Liver (tissue), 9 donors: ENCODE data around the gene REPS1. TPM values are rescaled to one million over a fixed set of nuclear protein-coding genes. Genes with fewer than 3 reads are reported as not detected.

Experiments used
- DNase-seq: peaks from one replicate; pipeline ENCODE4 v3.0.0-alpha.2; 2017; ENCODE audit warnings: low spot score
- H3K27ac ChIP-seq, 2 donors: one replicate each; pipeline ENCODE4 v1.7.0; 2013; ENCODE audit warnings: inconsistent platforms in 2 of 2, low read length in 2 of 2, control low read depth in 1 of 2, low read depth in 1 of 2, mild to moderate bottlenecking in 1 of 2
- H3K27me3 ChIP-seq, 4 donors: one replicate each; pipeline versions ENCODE4 v1.6.1 to v1.7.0; 2013; ENCODE audit warnings: low read length in 3 of 4, inconsistent platforms in 1 of 4, mild to moderate bottlenecking in 1 of 4, moderate library complexity in 1 of 4; ENCODE audit not compliant: control insufficient read depth in 4 of 4, insufficient read depth in 4 of 4
- H3K36me3 ChIP-seq, 4 donors: one replicate each; pipeline versions ENCODE4 v1.6.1 to v1.7.0; 2013; ENCODE audit warnings: low read length in 3 of 4, mild to moderate bottlenecking in 3 of 4, low read depth in 1 of 4, moderate library complexity in 1 of 4; ENCODE audit not compliant: control insufficient read depth in 4 of 4, insufficient read depth in 3 of 4
- H3K4me1 ChIP-seq, 4 donors: one replicate each; pipeline versions ENCODE4 v1.6.1 to v1.7.0; 2013; ENCODE audit warnings: low read length in 3 of 4, mild to moderate bottlenecking in 3 of 4, moderate library complexity in 1 of 4; ENCODE audit not compliant: control insufficient read depth in 4 of 4, insufficient read depth in 4 of 4
- H3K4me3 ChIP-seq, 3 donors: one replicate each; pipeline versions ENCODE4 v1.6.1 to v1.7.0; 2013; ENCODE audit warnings: low read length in 3 of 3, control low read depth in 1 of 3, low read depth in 1 of 3, mild to moderate bottlenecking in 1 of 3
- H3K9ac ChIP-seq, 2 donors: one replicate each; pipeline ENCODE4 v1.7.0; 2013; ENCODE audit warnings: low read length in 2 of 2, mild to moderate bottlenecking in 2 of 2, moderate library complexity in 2 of 2, control low read depth in 1 of 2, low read depth in 1 of 2
- H3K9me3 ChIP-seq, 4 donors: one replicate each; pipeline versions ENCODE4 v1.6.1 to v1.7.0; 2013; ENCODE audit warnings: low read length in 3 of 4; ENCODE audit not compliant: control insufficient read depth in 4 of 4
- EGR1 ChIP-seq, 2 donors: IDR thresholded peaks; 2 replicates each; pipeline ENCODE4 v1.6.1; 2016 to 2018; ENCODE audit warnings: antibody characterized with exemption in 2 of 2, low read depth in 2 of 2
- FOXA1 ChIP-seq: IDR thresholded peaks from 2 replicates; pipeline ENCODE4 v1.6.1; 2016; ENCODE audit warnings: antibody characterized with exemption
- FOXA2 ChIP-seq: IDR thresholded peaks from 2 replicates; pipeline ENCODE4 v1.6.1; 2016; ENCODE audit warnings: antibody characterized with exemption
- GABPA ChIP-seq, 2 donors: IDR thresholded peaks in 1 of 2; conservative IDR thresholded peaks in 1 of 2; 2 replicates each; pipeline ENCODE4 v1.6.1; 2016; ENCODE audit warnings: antibody characterized with exemption in 2 of 2, mild to moderate bottlenecking in 1 of 2, moderate library complexity in 1 of 2
- HNF4A ChIP-seq, 2 donors: conservative IDR thresholded peaks; 2 replicates each; pipeline ENCODE4 v1.6.1; 2016; ENCODE audit warnings: antibody characterized with exemption in 2 of 2, mild to moderate bottlenecking in 2 of 2
- HNF4G ChIP-seq: IDR thresholded peaks from 2 replicates; pipeline ENCODE4 v1.6.1; 2016; ENCODE audit warnings: antibody characterized with exemption
- JUND ChIP-seq, 2 donors: IDR thresholded peaks; 2 replicates each; pipeline ENCODE4 v1.6.1; 2016; ENCODE audit warnings: antibody characterized with exemption in 2 of 2
- NR2F2 ChIP-seq: IDR thresholded peaks from 2 replicates; pipeline ENCODE4 v1.6.1; 2016; ENCODE audit warnings: antibody characterized with exemption
- RAD21 ChIP-seq, 2 donors: IDR thresholded peaks; 2 replicates each; pipeline ENCODE4 v1.6.1; 2016; ENCODE audit warnings: antibody characterized with exemption in 2 of 2, mild to moderate bottlenecking in 2 of 2
- RXRA ChIP-seq, 2 donors: IDR thresholded peaks; 2 replicates each; pipeline ENCODE4 v1.6.1; 2017 to 2018; ENCODE audit warnings: antibody characterized with exemption in 2 of 2, mild to moderate bottlenecking in 1 of 2
- SP1 ChIP-seq: IDR thresholded peaks from 2 replicates; pipeline ENCODE4 v1.6.1; 2018; ENCODE audit warnings: antibody characterized with exemption, mild to moderate bottlenecking
- TAF1 ChIP-seq: conservative IDR thresholded peaks from 2 replicates; pipeline ENCODE4 v1.6.1; 2016; ENCODE audit warnings: antibody characterized with exemption, mild to moderate bottlenecking
- YY1 ChIP-seq: IDR thresholded peaks from 2 replicates; pipeline ENCODE4 v1.6.1; 2016; ENCODE audit warnings: antibody characterized with exemption, mild to moderate bottlenecking
- ZBTB33 ChIP-seq: IDR thresholded peaks from 2 replicates; pipeline ENCODE4 v1.6.1; 2016; ENCODE audit warnings: antibody characterized with exemption
- WGBS: extraction: QIAGEN DNeasy Blood & Tissue Kit; methylation state at CpG from one replicate; pipeline ENCODE4 v1.1.7; 2013; 5-methylcytosine and 5-hydroxymethylcytosine counted together
- polyA plus RNA-seq, 2 donors: library from polyadenylated mRNA; stranded (reverse) in 1 of 2; unstranded in 1 of 2; fragments of 200-250 nt in 1 of 2; fragments of >200 nt in 1 of 2; fragmentation: Nextera tagmentation in 1 of 2; extraction: Ambion mirVana in 1 of 2; gene quantifications; one replicate each; pipeline versions ENCODE4 v1.2.1 to v1.2.3, GENCODE V29; 2013 to 2015
- total RNA-seq, 2 donors: library from RNA; depleted of rRNA; stranded (reverse); fragments of >200 nt; gene quantifications; one replicate each; pipeline ENCODE4 v1.2.3, GENCODE V29; 2014
- TF ChIP-seq, protein P1 (sequence below): IDR thresholded peaks from 2 replicates; pipeline ENCODE4 v1.6.1; 2016; ENCODE audit warnings: antibody characterized with exemption
- TF ChIP-seq, protein P2 (sequence below): IDR thresholded peaks from 2 replicates; pipeline ENCODE4 v1.6.1; 2016; ENCODE audit warnings: antibody characterized with exemption
- TF ChIP-seq, protein P3 (sequence below): fragments of 150-350 bp; IDR thresholded peaks from 2 replicates; pipeline ENCODE4 v1.5.1; 2017; ENCODE audit warnings: improper control_type of control experiment, low read depth, low read length; ENCODE audit not compliant: missing input control
- TF ChIP-seq, protein P4 (sequence below): IDR thresholded peaks from 2 replicates; pipeline ENCODE4 v1.6.1; 2016; ENCODE audit warnings: antibody characterized with exemption, mild to moderate bottlenecking
- donor health status: healthy.
- donor health status: healthy.
- donor health status: healthy.
- donor health status: healthy.
- donor health status: healthy.

Gene REPS1
- 10 to 100 TPM; 12.3 to 46.4 TPM for total RNA-seq
- 10 to 100 TPM; 16.0 to 26.2 TPM for polyA plus RNA-seq

DNA sequence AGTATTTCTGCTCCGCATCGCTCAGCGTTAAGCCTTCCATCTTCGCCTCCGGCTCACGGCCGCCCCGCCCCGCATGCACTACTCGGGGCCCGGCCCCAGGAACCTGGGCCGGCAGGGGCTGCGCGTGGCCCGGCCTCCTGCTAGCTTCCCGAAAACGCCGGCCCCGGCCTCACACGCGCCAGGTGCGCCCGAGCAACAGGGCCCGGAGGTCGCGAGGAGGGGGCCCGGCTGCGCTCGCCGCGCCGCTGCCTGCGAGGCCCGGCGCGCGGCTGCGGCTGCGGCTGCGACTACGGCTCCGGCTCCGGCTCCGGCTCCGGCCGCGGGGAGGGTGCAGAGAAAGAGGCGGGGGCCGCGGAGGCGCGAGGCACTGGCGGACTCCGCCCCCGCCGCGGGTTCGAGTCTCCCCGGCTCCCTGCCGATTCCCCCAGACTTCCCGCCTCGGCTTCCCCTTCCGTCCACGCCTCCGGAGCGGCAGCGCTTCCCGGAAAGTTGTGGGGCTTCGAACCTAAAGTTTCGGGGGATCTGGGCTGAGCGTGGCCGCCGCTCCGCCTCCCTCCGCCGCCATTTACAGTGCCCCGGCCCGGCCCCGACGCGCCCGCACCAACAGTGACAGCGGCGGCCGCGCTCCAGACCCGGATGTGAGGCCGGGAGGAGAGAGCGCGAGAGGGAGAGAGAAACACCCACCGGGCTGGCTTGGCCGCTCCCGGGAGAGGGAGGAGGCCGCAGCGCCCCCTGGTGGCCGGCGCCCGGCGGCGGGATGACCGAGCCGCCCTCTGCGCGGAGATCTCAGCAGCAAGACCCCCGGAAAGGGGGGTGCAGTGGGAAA lies at the start of gene REPS1:
Gene REPS1 (minus strand): TSS at position 611 of the 826 bp plus-strand sequence. CDS start 571 bp downstream, at position 40.
- peak; percentile 88 for DNase-seq
- H3K9ac ChIP-seq: peak within 1 kb of the TSS; percentile 83 to 84
- H3K4me3 ChIP-seq: peak within 1 kb of the TSS; percentile 76 to 98 (median 85)
- peaks cover 7 to 56% (median 47%) of the 10 kb centered on the region in 4 donors for H3K4me1 ChIP-seq
- H3K9me3 ChIP-seq: no peaks in the 10 kb centered on the region
- TF ChIP-seq EGR1 (IDR thresholded peaks at IDR 0.05; ENCODE audit: low read depth in 2 of 2): no peak
- TF ChIP-seq ZBTB33: peak; percentile 76
- TF ChIP-seq, protein P1, sequence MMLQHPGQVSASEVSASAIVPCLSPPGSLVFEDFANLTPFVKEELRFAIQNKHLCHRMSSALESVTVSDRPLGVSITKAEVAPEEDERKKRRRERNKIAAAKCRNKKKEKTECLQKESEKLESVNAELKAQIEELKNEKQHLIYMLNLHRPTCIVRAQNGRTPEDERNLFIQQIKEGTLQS: no peak
- TF ChIP-seq NR2F2: no peak
- no peak for TF ChIP-seq FOXA1
- TF ChIP-seq, protein P2, sequence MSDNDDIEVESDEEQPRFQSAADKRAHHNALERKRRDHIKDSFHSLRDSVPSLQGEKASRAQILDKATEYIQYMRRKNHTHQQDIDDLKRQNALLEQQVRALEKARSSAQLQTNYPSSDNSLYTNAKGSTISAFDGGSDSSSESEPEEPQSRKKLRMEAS: no peak
- TF ChIP-seq RAD21 (IDR thresholded peaks at IDR 0.05): peak; percentile 82 to 89
- peak in 1 of 2 donors; percentile 49 for TF ChIP-seq GABPA (IDR thresholded peaks at IDR 0.05 in 1 of 2, conservative IDR thresholded peaks at IDR 0.05 in 1 of 2)
- peak; percentile 81 for TF ChIP-seq TAF1
- no peak for TF ChIP-seq RXRA (IDR thresholded peaks at IDR 0.05)
- no peak for TF ChIP-seq FOXA2
- no peak for TF ChIP-seq HNF4A (conservative IDR thresholded peaks at IDR 0.05)
- no peak for TF ChIP-seq JUND (IDR thresholded peaks at IDR 0.05)
- TF ChIP-seq, protein P3, sequence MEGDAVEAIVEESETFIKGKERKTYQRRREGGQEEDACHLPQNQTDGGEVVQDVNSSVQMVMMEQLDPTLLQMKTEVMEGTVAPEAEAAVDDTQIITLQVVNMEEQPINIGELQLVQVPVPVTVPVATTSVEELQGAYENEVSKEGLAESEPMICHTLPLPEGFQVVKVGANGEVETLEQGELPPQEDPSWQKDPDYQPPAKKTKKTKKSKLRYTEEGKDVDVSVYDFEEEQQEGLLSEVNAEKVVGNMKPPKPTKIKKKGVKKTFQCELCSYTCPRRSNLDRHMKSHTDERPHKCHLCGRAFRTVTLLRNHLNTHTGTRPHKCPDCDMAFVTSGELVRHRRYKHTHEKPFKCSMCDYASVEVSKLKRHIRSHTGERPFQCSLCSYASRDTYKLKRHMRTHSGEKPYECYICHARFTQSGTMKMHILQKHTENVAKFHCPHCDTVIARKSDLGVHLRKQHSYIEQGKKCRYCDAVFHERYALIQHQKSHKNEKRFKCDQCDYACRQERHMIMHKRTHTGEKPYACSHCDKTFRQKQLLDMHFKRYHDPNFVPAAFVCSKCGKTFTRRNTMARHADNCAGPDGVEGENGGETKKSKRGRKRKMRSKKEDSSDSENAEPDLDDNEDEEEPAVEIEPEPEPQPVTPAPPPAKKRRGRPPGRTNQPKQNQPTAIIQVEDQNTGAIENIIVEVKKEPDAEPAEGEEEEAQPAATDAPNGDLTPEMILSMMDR: peak; percentile 89
- peak; percentile 77 for TF ChIP-seq YY1
- TF ChIP-seq, protein P4, sequence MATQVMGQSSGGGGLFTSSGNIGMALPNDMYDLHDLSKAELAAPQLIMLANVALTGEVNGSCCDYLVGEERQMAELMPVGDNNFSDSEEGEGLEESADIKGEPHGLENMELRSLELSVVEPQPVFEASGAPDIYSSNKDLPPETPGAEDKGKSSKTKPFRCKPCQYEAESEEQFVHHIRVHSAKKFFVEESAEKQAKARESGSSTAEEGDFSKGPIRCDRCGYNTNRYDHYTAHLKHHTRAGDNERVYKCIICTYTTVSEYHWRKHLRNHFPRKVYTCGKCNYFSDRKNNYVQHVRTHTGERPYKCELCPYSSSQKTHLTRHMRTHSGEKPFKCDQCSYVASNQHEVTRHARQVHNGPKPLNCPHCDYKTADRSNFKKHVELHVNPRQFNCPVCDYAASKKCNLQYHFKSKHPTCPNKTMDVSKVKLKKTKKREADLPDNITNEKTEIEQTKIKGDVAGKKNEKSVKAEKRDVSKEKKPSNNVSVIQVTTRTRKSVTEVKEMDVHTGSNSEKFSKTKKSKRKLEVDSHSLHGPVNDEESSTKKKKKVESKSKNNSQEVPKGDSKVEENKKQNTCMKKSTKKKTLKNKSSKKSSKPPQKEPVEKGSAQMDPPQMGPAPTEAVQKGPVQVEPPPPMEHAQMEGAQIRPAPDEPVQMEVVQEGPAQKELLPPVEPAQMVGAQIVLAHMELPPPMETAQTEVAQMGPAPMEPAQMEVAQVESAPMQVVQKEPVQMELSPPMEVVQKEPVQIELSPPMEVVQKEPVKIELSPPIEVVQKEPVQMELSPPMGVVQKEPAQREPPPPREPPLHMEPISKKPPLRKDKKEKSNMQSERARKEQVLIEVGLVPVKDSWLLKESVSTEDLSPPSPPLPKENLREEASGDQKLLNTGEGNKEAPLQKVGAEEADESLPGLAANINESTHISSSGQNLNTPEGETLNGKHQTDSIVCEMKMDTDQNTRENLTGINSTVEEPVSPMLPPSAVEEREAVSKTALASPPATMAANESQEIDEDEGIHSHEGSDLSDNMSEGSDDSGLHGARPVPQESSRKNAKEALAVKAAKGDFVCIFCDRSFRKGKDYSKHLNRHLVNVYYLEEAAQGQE: peak; percentile 76
- no peak for TF ChIP-seq HNF4G
- TF ChIP-seq SP1: no peak
- under 1% methylated on average over 105 of the region's 105 CpGs for WGBS
- peak within 1 kb of the TSS; percentile 87 to 91 for H3K27ac ChIP-seq
- H3K27me3 ChIP-seq: no peaks in the 10 kb centered on the region
- no peaks in the 10 kb centered on the region for H3K36me3 ChIP-seq
